Measurements from ENCODE around the gene ZNF598. TPM values are rescaled to one million over a fixed set of nuclear protein-coding genes. Genes with fewer than 3 reads are reported as not detected.
A peak's percentile ranks its signal among the peaks of the same experiment; 100 is the strongest.

Gene ZNF598
- total and polyA plus RNA-seq, 2 of the 13 experiments (the other 11 are each of a cell fraction or from before 2014, with no cell fraction given): 13.5 to 14.2 TPM

GRCh38 chr16:1964506-1965395, 44.9 kb downstream of the ZNF598 start, which contains the start of gene RPS2 (continued):
- TF ChIP-seq, protein P1, sequence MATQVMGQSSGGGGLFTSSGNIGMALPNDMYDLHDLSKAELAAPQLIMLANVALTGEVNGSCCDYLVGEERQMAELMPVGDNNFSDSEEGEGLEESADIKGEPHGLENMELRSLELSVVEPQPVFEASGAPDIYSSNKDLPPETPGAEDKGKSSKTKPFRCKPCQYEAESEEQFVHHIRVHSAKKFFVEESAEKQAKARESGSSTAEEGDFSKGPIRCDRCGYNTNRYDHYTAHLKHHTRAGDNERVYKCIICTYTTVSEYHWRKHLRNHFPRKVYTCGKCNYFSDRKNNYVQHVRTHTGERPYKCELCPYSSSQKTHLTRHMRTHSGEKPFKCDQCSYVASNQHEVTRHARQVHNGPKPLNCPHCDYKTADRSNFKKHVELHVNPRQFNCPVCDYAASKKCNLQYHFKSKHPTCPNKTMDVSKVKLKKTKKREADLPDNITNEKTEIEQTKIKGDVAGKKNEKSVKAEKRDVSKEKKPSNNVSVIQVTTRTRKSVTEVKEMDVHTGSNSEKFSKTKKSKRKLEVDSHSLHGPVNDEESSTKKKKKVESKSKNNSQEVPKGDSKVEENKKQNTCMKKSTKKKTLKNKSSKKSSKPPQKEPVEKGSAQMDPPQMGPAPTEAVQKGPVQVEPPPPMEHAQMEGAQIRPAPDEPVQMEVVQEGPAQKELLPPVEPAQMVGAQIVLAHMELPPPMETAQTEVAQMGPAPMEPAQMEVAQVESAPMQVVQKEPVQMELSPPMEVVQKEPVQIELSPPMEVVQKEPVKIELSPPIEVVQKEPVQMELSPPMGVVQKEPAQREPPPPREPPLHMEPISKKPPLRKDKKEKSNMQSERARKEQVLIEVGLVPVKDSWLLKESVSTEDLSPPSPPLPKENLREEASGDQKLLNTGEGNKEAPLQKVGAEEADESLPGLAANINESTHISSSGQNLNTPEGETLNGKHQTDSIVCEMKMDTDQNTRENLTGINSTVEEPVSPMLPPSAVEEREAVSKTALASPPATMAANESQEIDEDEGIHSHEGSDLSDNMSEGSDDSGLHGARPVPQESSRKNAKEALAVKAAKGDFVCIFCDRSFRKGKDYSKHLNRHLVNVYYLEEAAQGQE (IDR thresholded peaks at IDR 0.05; ENCODE audit: borderline replicate concordance in 1 of 2, low read depth in 1 of 2, low read length in 2 of 2): peak in 1 of 2 experiments; percentile 46; a peak in 1 of 4 replicates
- TF ChIP-seq ZNF709 (CRISPR knock-in tag; IDR thresholded peaks at IDR 0.05) (peak; percentile 90; the same call in 1 of the 2 replicates), ZNF790 (CRISPR knock-in tag; IDR thresholded peaks at IDR 0.05; ENCODE audit: borderline replicate concordance) (peak; percentile 91; the same call in 1 of the 2 replicates), ZKSCAN5 (CRISPR knock-in tag; IDR thresholded peaks at IDR 0.05) (no peak), ZFP36L2 (CRISPR knock-in tag; IDR thresholded peaks at IDR 0.05) (no peak), XRCC5 (optimal IDR thresholded peaks at IDR 0.05; ENCODE audit: low read length) (peak; percentile 52), BCL3 (CRISPR knock-in tag; IDR thresholded peaks at IDR 0.05) (peak; percentile 49; the same call in 1 of the 2 replicates), BORCS8-MEF2B (CRISPR knock-in tag; IDR thresholded peaks at IDR 0.05) (no peak), GFI1 (CRISPR knock-in tag; IDR thresholded peaks at IDR 0.05; ENCODE audit: borderline replicate concordance) (peak; percentile 43; the same call in 1 of the 2 replicates), RORA (CRISPR knock-in tag; IDR thresholded peaks at IDR 0.05) (0 out of 2 replicates have a peak, but pooled peaks have one; percentile 58), ZBTB34 (CRISPR knock-in tag; IDR thresholded peaks at IDR 0.05) (no peak), KDM5B (CRISPR knock-in tag; IDR thresholded peaks at IDR 0.05; ENCODE audit: borderline replicate concordance) (peak; percentile 42; the same call in 1 of the 2 replicates), RBAK (CRISPR knock-in tag; IDR thresholded peaks at IDR 0.05) (no peak), NR2C2 (CRISPR knock-in tag; IDR thresholded peaks at IDR 0.05; ENCODE audit: borderline replicate concordance) (peak; percentile 33; the same call in 1 of the 2 replicates), ZNF253 (CRISPR knock-in tag; IDR thresholded peaks at IDR 0.05; ENCODE audit: borderline replicate concordance) (no peak), ZBTB38 (CRISPR knock-in tag; IDR thresholded peaks at IDR 0.05) (peak; percentile 98), ZNF143 (CRISPR knock-in tag; IDR thresholded peaks at IDR 0.05) (peak; percentile 70), FOXJ3 (CRISPR knock-in tag; IDR thresholded peaks at IDR 0.05; ENCODE audit: borderline replicate concordance) (no peak; the same call in 1 of the 2 replicates), CREB1 (IDR thresholded peaks at IDR 0.05) (peak; percentile 93), CREB1 (CRISPR knock-in tag; IDR thresholded peaks at IDR 0.05) (peak; percentile 97), KLF16 (CRISPR knock-in tag; IDR thresholded peaks at IDR 0.05) (peak in 1 of 2 experiments; percentile 85; a peak in 1 of 4 replicates), ADNP (CRISPR knock-in tag; IDR thresholded peaks at IDR 0.05) (no peak), MYC (CRISPR knock-in tag; IDR thresholded peaks at IDR 0.05; ENCODE audit: borderline replicate concordance) (peak; percentile 97)

Data from HepG2 (cell line).